Measurements from ENCODE around the gene DSE.
"Not testable (repeated sequence)": the region's sequence is repeated elsewhere in the genome, so short reads cannot be mapped to it uniquely, and the experiment has no call there.

DNA sequence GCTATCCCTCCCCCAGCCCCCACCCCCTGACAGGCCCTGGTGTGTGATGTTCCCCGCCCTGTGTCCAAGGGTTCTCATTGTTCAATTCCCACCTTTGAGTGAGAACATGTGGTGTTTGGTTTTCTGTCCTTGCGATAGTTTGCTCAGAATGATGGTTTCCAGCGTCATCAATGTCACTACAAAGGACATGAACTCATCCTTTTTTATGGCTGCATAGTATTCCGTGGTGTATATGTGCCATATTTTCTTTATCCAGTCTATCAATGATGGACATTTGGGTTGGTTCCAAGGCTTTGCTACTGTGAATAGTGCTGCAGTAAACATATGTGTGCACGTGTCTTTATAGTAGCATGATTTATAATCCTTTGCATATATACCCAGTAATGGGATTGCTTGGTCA is 30.1 kb upstream of the DSE start:
- TF ChIP-seq POLR2AphosphoS5 (IDR thresholded peaks at IDR 0.05); EP300 (conservative IDR thresholded peaks at IDR 0.05; ENCODE audit: poor library complexity, severe bottlenecking); TAF1 (IDR thresholded peaks at IDR 0.05; ENCODE audit: low read depth); RAD21 (conservative IDR thresholded peaks at IDR 0.05); EZH2 (IDR thresholded peaks at IDR 0.05; ENCODE audit: borderline replicate concordance, insufficient read depth, low read length, poor library complexity, severe bottlenecking); SMC3 (conservative IDR thresholded peaks at IDR 0.05; ENCODE audit: poor library complexity); MXI1 (conservative IDR thresholded peaks at IDR 0.05; ENCODE audit: poor library complexity, severe bottlenecking): not testable (repeated sequence)
- TF ChIP-seq, protein P1, sequence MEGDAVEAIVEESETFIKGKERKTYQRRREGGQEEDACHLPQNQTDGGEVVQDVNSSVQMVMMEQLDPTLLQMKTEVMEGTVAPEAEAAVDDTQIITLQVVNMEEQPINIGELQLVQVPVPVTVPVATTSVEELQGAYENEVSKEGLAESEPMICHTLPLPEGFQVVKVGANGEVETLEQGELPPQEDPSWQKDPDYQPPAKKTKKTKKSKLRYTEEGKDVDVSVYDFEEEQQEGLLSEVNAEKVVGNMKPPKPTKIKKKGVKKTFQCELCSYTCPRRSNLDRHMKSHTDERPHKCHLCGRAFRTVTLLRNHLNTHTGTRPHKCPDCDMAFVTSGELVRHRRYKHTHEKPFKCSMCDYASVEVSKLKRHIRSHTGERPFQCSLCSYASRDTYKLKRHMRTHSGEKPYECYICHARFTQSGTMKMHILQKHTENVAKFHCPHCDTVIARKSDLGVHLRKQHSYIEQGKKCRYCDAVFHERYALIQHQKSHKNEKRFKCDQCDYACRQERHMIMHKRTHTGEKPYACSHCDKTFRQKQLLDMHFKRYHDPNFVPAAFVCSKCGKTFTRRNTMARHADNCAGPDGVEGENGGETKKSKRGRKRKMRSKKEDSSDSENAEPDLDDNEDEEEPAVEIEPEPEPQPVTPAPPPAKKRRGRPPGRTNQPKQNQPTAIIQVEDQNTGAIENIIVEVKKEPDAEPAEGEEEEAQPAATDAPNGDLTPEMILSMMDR (IDR thresholded peaks at IDR 0.05; ENCODE audit: poor library complexity, severe bottlenecking): not testable (repeated sequence)
- TF ChIP-seq, protein P2, sequence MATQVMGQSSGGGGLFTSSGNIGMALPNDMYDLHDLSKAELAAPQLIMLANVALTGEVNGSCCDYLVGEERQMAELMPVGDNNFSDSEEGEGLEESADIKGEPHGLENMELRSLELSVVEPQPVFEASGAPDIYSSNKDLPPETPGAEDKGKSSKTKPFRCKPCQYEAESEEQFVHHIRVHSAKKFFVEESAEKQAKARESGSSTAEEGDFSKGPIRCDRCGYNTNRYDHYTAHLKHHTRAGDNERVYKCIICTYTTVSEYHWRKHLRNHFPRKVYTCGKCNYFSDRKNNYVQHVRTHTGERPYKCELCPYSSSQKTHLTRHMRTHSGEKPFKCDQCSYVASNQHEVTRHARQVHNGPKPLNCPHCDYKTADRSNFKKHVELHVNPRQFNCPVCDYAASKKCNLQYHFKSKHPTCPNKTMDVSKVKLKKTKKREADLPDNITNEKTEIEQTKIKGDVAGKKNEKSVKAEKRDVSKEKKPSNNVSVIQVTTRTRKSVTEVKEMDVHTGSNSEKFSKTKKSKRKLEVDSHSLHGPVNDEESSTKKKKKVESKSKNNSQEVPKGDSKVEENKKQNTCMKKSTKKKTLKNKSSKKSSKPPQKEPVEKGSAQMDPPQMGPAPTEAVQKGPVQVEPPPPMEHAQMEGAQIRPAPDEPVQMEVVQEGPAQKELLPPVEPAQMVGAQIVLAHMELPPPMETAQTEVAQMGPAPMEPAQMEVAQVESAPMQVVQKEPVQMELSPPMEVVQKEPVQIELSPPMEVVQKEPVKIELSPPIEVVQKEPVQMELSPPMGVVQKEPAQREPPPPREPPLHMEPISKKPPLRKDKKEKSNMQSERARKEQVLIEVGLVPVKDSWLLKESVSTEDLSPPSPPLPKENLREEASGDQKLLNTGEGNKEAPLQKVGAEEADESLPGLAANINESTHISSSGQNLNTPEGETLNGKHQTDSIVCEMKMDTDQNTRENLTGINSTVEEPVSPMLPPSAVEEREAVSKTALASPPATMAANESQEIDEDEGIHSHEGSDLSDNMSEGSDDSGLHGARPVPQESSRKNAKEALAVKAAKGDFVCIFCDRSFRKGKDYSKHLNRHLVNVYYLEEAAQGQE (IDR thresholded peaks at IDR 0.05; ENCODE audit: borderline replicate concordance): not testable (repeated sequence)

All from neural cell (in vitro differentiated cells).